RWPE1 (cell line): ENCODE measurements around the gene PAK5.

Source experiments
- CTCF ChIA-PET: fragments of 350-600 bp; sonication (Branson Sonifier 250); formaldehyde crosslinking; extraction: SDS; loops from one replicate; lab custom pipeline; 2021; lab: Yijun Ruan, JAX
- POLR2A ChIA-PET: fragments of 400-600 bp; formaldehyde crosslinking; extraction: SDS; loops from one replicate; lab custom pipeline; 2020; ENCODE audit warnings: antibody characterized with exemption; ENCODE audit not compliant: low non-redundant PET; lab: Yijun Ruan, JAX
- DNase-seq: peaks from one replicate; pipeline ENCODE4 v3.0.0; 2012; ENCODE audit warnings: low spot score
- H3K27ac ChIP-seq: fragments of 450-650 bp; 2 replicates; pipeline ENCODE4 v1.5.1; 2017
- CTCF ChIP-seq: fragments of 450-650 bp; conservative IDR thresholded peaks from 2 replicates; pipeline ENCODE4 v1.5.1; 2017; ENCODE audit warnings: low read depth, mild to moderate bottlenecking

Gene PAK5

GRCh38 chr20:9610665-9611064, 228.2 kb downstream of the PAK5 start:
- ChIA-PET POLR2A (no interaction called here), CTCF (interaction anchor here (0.7 to 4.3 kb wide), 3 partner anchors 8 to 599 kb away, joined by 4 to 35 read pairs (median 6); no protein-coding TSS in a partner anchor)
- no peak overlapping the region for H3K27ac ChIP-seq
- no peak for TF ChIP-seq CTCF
- DNase-seq, result no peak

- DNase-seq, result peak; percentile 37
- TF ChIP-seq CTCF, result peak; percentile 80
- ChIA-PET CTCF (interaction anchor here (0.6 to 4.3 kb wide), 14 partner anchors 8 to 1749 kb away, joined by 3 to 35 read pairs (median 4); no protein-coding TSS in a partner anchor), POLR2A (no interaction called here)
- no peak overlapping the region for H3K27ac ChIP-seq
Observed at GRCh38 chr20:9609887-9610502, 228.9 kb downstream of the PAK5 start.

GRCh38 chr20:9608639-9609340, 230.1 kb downstream of the PAK5 start:
- TF ChIP-seq CTCF, result no peak
- ChIA-PET POLR2A (no interaction called here), CTCF (interaction anchor here (4.3 kb wide), 1 partner anchor 201 kb away, joined by 35 read pairs; no protein-coding TSS in a partner anchor)
- no peak overlapping the region for H3K27ac ChIP-seq
- no peak for DNase-seq

GRCh38 chr20:9602847-9603183, 236.1 kb downstream of the PAK5 start:
- no peak for DNase-seq
- CTCF ChIA-PET, result interaction anchor here (0.5 to 2.7 kb wide), 4 partner anchors 14 to 731 kb away, joined by 3 to 15 read pairs (median 6); no protein-coding TSS in a partner anchor
- no peak for TF ChIP-seq CTCF

GRCh38 chr20:9600562-9600961, 238.3 kb downstream of the PAK5 start:
- CTCF ChIA-PET, result interaction anchor here (1.1 kb wide), 1 partner anchor 9 kb away, joined by 3 read pairs; no protein-coding TSS in a partner anchor
- DNase-seq, result no peak
- no peak overlapping the region for H3K27ac ChIP-seq
- POLR2A ChIA-PET, result no interaction called here
- no peak for TF ChIP-seq CTCF

More at GRCh38 chr20:9602847-9603183, 236.1 kb downstream of the PAK5 start:
- POLR2A ChIA-PET, result interaction anchor here (0.6 kb wide), 1 partner anchor 390 kb away, joined by 3 read pairs; no protein-coding TSS in a partner anchor
- no peak overlapping the region for H3K27ac ChIP-seq

GRCh38 chr20:9597547-9597946, 241.3 kb downstream of the PAK5 start:
- CTCF ChIA-PET, result interaction anchor here (1.4 kb wide), 1 partner anchor 189 kb away, joined by 7 read pairs; no protein-coding TSS in a partner anchor
- DNase-seq, result no peak
- POLR2A ChIA-PET, result no interaction called here
- H3K27ac ChIP-seq, result no peak overlapping the region
- no peak for TF ChIP-seq CTCF
